Endodermal cell (in vitro differentiated cells): ENCODE data around the gene ZFYVE9. TPM values are rescaled to one million over a fixed set of nuclear protein-coding genes. Genes with fewer than 3 reads are reported as not detected.
A peak's percentile ranks its signal among the peaks of the same experiment; 100 is the strongest.

Experiments used
- DNase-seq: peaks from one replicate; pipeline ENCODE4 v3.0.0-alpha.2; 2017
- H3K27ac ChIP-seq: 2 replicates; pipeline ENCODE4 v1.5.1; 2013; ENCODE audit warnings: mild to moderate bottlenecking, low read depth, low read length, moderate library complexity
- H3K27me3 ChIP-seq: 2 replicates; pipeline ENCODE4 v1.6.1; 2013; ENCODE audit warnings: mild to moderate bottlenecking, low read length, moderate library complexity; ENCODE audit not compliant: insufficient read depth, control insufficient read depth, poor library complexity, severe bottlenecking
- H3K36me3 ChIP-seq: 2 replicates; pipeline ENCODE4 v1.7.0; 2013; ENCODE audit warnings: mild to moderate bottlenecking, low read length, moderate library complexity; ENCODE audit not compliant: control insufficient read depth, insufficient read depth
- H3K4me1 ChIP-seq: one replicate; pipeline ENCODE4 v1.7.0; 2013; ENCODE audit warnings: low read length; ENCODE audit not compliant: control insufficient read depth, insufficient read depth
- H3K4me3 ChIP-seq: 2 replicates; pipeline ENCODE4 v1.5.1; 2013; ENCODE audit warnings: mild to moderate bottlenecking, low read length, moderate library complexity
- H3K9ac ChIP-seq: 2 replicates; pipeline ENCODE4 v1.6.1; 2013; ENCODE audit warnings: mild to moderate bottlenecking, low read length, moderate library complexity; ENCODE audit not compliant: poor library complexity, severe bottlenecking; ENCODE audit errors: extremely low read depth
- H3K9me3 ChIP-seq: 2 replicates; pipeline ENCODE4 v1.6.1; 2013; ENCODE audit warnings: mild to moderate bottlenecking, low read length, moderate library complexity; ENCODE audit not compliant: control insufficient read depth
- H3K27ac Mint-ChIP-seq: 2 replicates; pipeline ENCODE4 v1.8.0; 2020; ENCODE audit warnings: mixed read lengths
- H3K27me3 Mint-ChIP-seq: 2 replicates; pipeline ENCODE4 v1.8.0; 2021; ENCODE audit warnings: mild to moderate bottlenecking, mixed read lengths; ENCODE audit not compliant: insufficient read depth
- H3K36me3 Mint-ChIP-seq: 2 replicates; pipeline ENCODE4 v1.8.0; 2020; ENCODE audit warnings: low read depth, mixed read lengths
- H3K4me1 Mint-ChIP-seq: 2 replicates; pipeline ENCODE4 v1.8.0; 2020; ENCODE audit warnings: mixed read lengths
- H3K4me3 Mint-ChIP-seq: 2 replicates; pipeline ENCODE4 v1.8.0; 2020; ENCODE audit warnings: mild to moderate bottlenecking, moderate library complexity, mixed read lengths
- H3K9me3 Mint-ChIP-seq: 2 replicates; pipeline ENCODE4 v1.8.0; 2020; ENCODE audit warnings: mild to moderate bottlenecking, mixed read lengths
- WGBS, 2 experiments: methylation state at CpG; one replicate each; pipeline versions ENCODE4 v1.1.5 to v1.1.7; 2013; ENCODE audit warnings: missing lambda C conversion rate in 2 of 2, mixed read lengths in 1 of 2; ENCODE audit not compliant: insufficient coverage in 1 of 2, insufficient read length in 1 of 2; 5-methylcytosine and 5-hydroxymethylcytosine counted together
- total RNA-seq, 2 donors: library from RNA; stranded (reverse); fragmentation: NEBNext Ultra II Directional in 1 of 2; extraction: Animal tissue kit (Norgen Biotek cat#: 25700) in 1 of 2; gene quantifications; 2 replicates in 1 of 2; 3 replicates in 1 of 2; pipeline ENCODE4 v1.2.1, GENCODE V29; 2021
- TF ChIP-seq, protein P1 (sequence below): fragments of 200-600 bp; sonication (generic); conservative IDR thresholded peaks from 2 replicates; pipeline ENCODE4 v1.5.0; 2021; ENCODE audit warnings: antibody characterized with exemption, mild to moderate bottlenecking

ZFYVE9 gene
- total RNA-seq, 2 donors from 2014 or later, result 34.3 to 40.5 TPM

DNA sequence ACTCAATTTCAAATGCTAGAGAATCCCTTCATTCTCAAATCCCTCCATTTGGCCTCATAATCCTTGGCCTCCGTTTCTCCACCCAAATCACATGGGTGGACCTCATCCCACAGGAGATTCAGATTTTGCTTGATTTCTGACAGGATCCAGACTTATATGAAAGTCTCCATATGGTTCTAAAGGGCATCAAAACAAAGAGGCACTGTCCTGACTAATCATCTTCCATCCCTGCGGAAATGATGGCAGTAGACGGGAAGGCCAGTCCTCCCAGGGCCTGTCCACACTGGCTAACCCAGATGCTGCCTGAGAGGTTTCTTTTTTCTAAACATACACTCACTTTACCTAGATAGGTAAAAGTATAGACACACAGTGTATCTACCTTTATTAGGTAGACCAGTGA lies 243.5 kb downstream of the ZFYVE9 start:
- Histone ChIP-seq H3K27ac (no peak overlapping the region), H3K9me3 (no peaks in the 10 kb centered on the region), H3K4me1 (no peaks in the 10 kb centered on the region), H3K36me3 (peaks cover 86% of the 10 kb centered on the region), H3K9ac (no peak overlapping the region), H3K4me3 (no peak overlapping the region), H3K27me3 (no peaks in the 10 kb centered on the region)
- TF ChIP-seq, protein P1, sequence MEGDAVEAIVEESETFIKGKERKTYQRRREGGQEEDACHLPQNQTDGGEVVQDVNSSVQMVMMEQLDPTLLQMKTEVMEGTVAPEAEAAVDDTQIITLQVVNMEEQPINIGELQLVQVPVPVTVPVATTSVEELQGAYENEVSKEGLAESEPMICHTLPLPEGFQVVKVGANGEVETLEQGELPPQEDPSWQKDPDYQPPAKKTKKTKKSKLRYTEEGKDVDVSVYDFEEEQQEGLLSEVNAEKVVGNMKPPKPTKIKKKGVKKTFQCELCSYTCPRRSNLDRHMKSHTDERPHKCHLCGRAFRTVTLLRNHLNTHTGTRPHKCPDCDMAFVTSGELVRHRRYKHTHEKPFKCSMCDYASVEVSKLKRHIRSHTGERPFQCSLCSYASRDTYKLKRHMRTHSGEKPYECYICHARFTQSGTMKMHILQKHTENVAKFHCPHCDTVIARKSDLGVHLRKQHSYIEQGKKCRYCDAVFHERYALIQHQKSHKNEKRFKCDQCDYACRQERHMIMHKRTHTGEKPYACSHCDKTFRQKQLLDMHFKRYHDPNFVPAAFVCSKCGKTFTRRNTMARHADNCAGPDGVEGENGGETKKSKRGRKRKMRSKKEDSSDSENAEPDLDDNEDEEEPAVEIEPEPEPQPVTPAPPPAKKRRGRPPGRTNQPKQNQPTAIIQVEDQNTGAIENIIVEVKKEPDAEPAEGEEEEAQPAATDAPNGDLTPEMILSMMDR, result no peak
- no peak overlapping the region for H3K27ac Mint-ChIP-seq
- H3K4me1 Mint-ChIP-seq, result no peaks in the 10 kb centered on the region
- no peak for DNase-seq
- no peaks in the 10 kb centered on the region for H3K9me3 Mint-ChIP-seq
- no peak overlapping the region for H3K4me3 Mint-ChIP-seq
- H3K27me3 Mint-ChIP-seq, result no peaks in the 10 kb centered on the region
- WGBS, 2 experiments, result 93 to 100% methylated on average over 1 to 3 of the region's 3 CpGs
- H3K36me3 Mint-ChIP-seq, result peaks cover 80% of the 10 kb centered on the region

DNA sequence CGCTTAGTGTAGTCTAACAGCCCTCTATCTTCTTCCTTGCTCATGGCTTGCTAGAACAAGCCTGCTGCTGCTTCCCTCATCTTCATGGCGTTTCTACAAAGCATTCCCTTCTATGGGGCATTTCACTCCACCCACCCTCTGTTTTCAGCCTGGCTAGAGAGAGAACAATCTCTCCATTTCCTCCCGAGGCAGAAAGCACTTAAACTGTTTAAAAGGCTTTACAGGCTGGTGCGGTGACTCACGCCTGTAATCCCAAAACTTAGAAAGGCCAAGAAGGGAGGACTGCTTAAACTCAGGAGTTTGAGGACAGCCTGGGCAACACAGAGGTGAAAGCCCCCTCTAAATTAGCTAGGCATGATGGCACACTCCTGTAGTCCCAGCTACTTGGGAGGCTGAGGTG lies 244.6 kb downstream of the ZFYVE9 start:
- peak overlapping the region; percentile 16 for H3K27ac Mint-ChIP-seq
- no peaks in the 10 kb centered on the region for H3K4me1 ChIP-seq
- peaks cover 76% of the 10 kb centered on the region for H3K36me3 ChIP-seq
- peaks cover 75% of the 10 kb centered on the region for H3K36me3 Mint-ChIP-seq
- H3K27me3 Mint-ChIP-seq, result no peaks in the 10 kb centered on the region
- H3K27ac ChIP-seq, result no peak overlapping the region
- no peak overlapping the region for H3K4me3 Mint-ChIP-seq
- no peaks in the 10 kb centered on the region for H3K4me1 Mint-ChIP-seq
- H3K9me3 ChIP-seq, result no peaks in the 10 kb centered on the region
- no peaks in the 10 kb centered on the region for H3K9me3 Mint-ChIP-seq
- no peak overlapping the region for H3K9ac ChIP-seq
- no peaks in the 10 kb centered on the region for H3K27me3 ChIP-seq
- H3K4me3 ChIP-seq, result no peak overlapping the region
- 90 to 92% methylated on average over 5 of the region's 5 CpGs for WGBS, 2 experiments
- no peak for DNase-seq
- TF ChIP-seq, protein P1, result no peak

DNA sequence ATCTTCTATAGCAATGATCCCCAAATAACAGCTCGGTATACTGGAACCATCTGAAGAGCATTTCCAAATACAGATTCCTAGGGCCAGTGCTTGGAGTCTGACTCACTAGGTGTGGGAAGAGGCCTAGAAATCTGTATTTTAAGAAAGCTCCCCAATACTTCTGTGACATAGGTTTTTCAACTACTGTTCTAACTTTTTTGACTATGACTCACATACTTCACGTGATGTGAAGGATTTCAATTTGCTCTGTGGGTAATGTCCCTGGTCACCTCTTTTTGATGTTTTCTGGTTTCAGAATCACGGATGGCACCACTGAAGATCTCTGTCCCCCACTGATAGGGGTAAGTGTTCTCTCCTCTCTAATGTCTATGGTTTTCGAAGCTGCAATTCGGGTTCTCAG lies 251.3 kb downstream of the ZFYVE9 start:
- no peak for DNase-seq
- Mint-ChIP-seq H3K36me3 (peaks cover 70% of the 10 kb centered on the region), H3K27me3 (no peaks in the 10 kb centered on the region), H3K4me3 (no peak overlapping the region), H3K9me3 (no peaks in the 10 kb centered on the region), H3K27ac (no peak overlapping the region), H3K4me1 (peaks cover 5% of the 10 kb centered on the region)
- Histone ChIP-seq H3K4me3 (no peak overlapping the region), H3K27me3 (no peaks in the 10 kb centered on the region), H3K9me3 (no peaks in the 10 kb centered on the region), H3K4me1 (no peaks in the 10 kb centered on the region), H3K9ac (no peak overlapping the region), H3K36me3 (peaks cover 69% of the 10 kb centered on the region), H3K27ac (no peak overlapping the region)
- WGBS, 2 experiments, result 91 to 94% methylated on average over 5 of the region's 5 CpGs
- TF ChIP-seq, protein P1, result no peak

Other genes starting within 250 kb of the ZFYVE9 start
- gene RAB3B, start 151.4 kb upstream of the ZFYVE9 start, total RNA-seq, result 10 to 100 TPM; 58.1 to 66.0 TPM
- 1 to 10 TPM; 7.3 to 9.2 TPM for gene KTI12, start 108.3 kb upstream of the ZFYVE9 start, total RNA-seq
- 10 to 100 TPM; 77.2 to 99.6 TPM for gene TXNDC12, start 86.9 kb upstream of the ZFYVE9 start, total RNA-seq
- gene BTF3L4, start 85.8 kb upstream of the ZFYVE9 start, total RNA-seq, result 10 to 100 TPM; 77.6 to 95.1 TPM
- 10 to 100 TPM; 32.7 to 50.1 TPM for gene CC2D1B, start 224.1 kb downstream of the ZFYVE9 start, total RNA-seq